K562 (cell line): ENCODE results near the gene OPN5. TPM values are rescaled to one million over a fixed set of nuclear protein-coding genes. Genes with fewer than 3 reads are reported as not detected.
A peak's percentile ranks its signal among the peaks of the same experiment; 100 is the strongest.

ENCODE experiments used
- ATAC-seq: fragments of 200-7000 bp; cut with Tn5 transposase; 3 replicates; pipeline ENCODE4 v1.9.1; 2020; ENCODE audit warnings: moderate library complexity
- BruUV-seq: library from RNA; stranded (reverse); fragments of 400-500 nt; replicated peaks from 2 replicates; lab custom pipeline; 2021; lab: Mats Ljungman, UMichigan
- CTCF ChIA-PET: fragments of 300-600 bp; formaldehyde crosslinking; extraction: SDS; loops from one replicate; lab custom pipeline; 2021; ENCODE audit warnings: low intra/inter-chr PET ratio; lab: Yijun Ruan, JAX
- POLR2A ChIA-PET: fragments of 300-600, 350-650 bp; sonication (Branson Sonifier 250); formaldehyde crosslinking; extraction: SDS; loops from one replicate; lab custom pipeline; 2021; ENCODE audit warnings: antibody characterized with exemption, inconsistent platforms; lab: Yijun Ruan, JAX
- DNase-seq, 4 experiments: peaks; one replicate each; pipeline versions ENCODE4 v3.0.0 to v3.0.0-alpha.2; 2011 to 2018; ENCODE audit warnings: low spot score in 3 of 4, mixed read lengths in 3 of 4; ENCODE audit errors: extremely low read depth in 1 of 4
- FAIRE-seq: peaks from 2 replicates; lab custom pipeline; 2011; peaks lifted over from hg19 to GRCh38; lab: Jason Lieb, UNC
- H2AFZ ChIP-seq: 2 replicates; pipeline ENCODE4 v1.6.0; 2011; ENCODE audit warnings: low read depth, low read length, control low read depth, inconsistent platforms
- H3K27ac ChIP-seq: fragments of 200-600 bp; 3 replicates; pipeline ENCODE4 v1.8.0; 2011; ENCODE audit warnings: low read depth, mild to moderate bottlenecking, control low read depth, inconsistent platforms, low read length, moderate library complexity, mixed read lengths; ENCODE audit errors: extremely low read depth
- H3K27me3 ChIP-seq, 2 experiments: fragments of 300-600 bp in 1 of 2; 2 replicates in 1 of 2; 3 replicates in 1 of 2; pipeline versions ENCODE4 v1.6.0 to v1.8.0; 2011; ENCODE audit warnings: inconsistent platforms in 2 of 2, low read length in 2 of 2, mild to moderate bottlenecking in 1 of 2, mixed read lengths in 1 of 2, moderate library complexity in 1 of 2; ENCODE audit not compliant: control insufficient read depth in 2 of 2, insufficient read depth in 2 of 2
- H3K36me3 ChIP-seq: fragments of 300-600 bp; 3 replicates; pipeline ENCODE4 v1.8.0; 2011; ENCODE audit warnings: mild to moderate bottlenecking, low read length, inconsistent platforms; ENCODE audit not compliant: control insufficient read depth, insufficient read depth
- H3K4me1 ChIP-seq, 2 experiments: fragments of 200-600 bp in 1 of 2; replicated peaks in 1 of 2; 2 replicates in 1 of 2; 3 replicates in 1 of 2; pipeline versions ENCODE4 v1.5.1 to v1.8.0; 2011; ENCODE audit warnings: inconsistent platforms in 2 of 2, low read length in 2 of 2, mild to moderate bottlenecking in 1 of 2, mixed read lengths in 1 of 2, moderate library complexity in 1 of 2; ENCODE audit not compliant: control insufficient read depth in 2 of 2, insufficient read depth in 2 of 2
- H3K4me2 ChIP-seq: 2 replicates; pipeline ENCODE4 v1.6.1; 2011; ENCODE audit warnings: low read length, control low read depth, inconsistent platforms, mixed read lengths; ENCODE audit not compliant: insufficient read depth
- H3K4me3 ChIP-seq: fragments of 200-600 bp; sonication (generic), shearing (Covaris generic); 2 replicates; pipeline ENCODE4 v1.5.1; 2016; ENCODE audit warnings: control low read depth, inconsistent platforms
- H3K79me2 ChIP-seq: fragments of 200-600 bp; 3 replicates; pipeline ENCODE4 v1.8.0; 2011; ENCODE audit warnings: low read length, inconsistent platforms; ENCODE audit not compliant: control insufficient read depth, insufficient read depth
- H3K9ac ChIP-seq, 2 experiments: 2 replicates each; pipeline versions ENCODE4 v1.6.0 to v1.6.1; 2011; ENCODE audit warnings: low read depth in 2 of 2, low read length in 2 of 2, control low read depth in 1 of 2, inconsistent platforms in 1 of 2, mild to moderate bottlenecking in 1 of 2, mixed read lengths in 1 of 2; ENCODE audit not compliant: insufficient read depth in 1 of 2
- H3K9me1 ChIP-seq: one replicate; pipeline ENCODE4 v1.6.0; 2011; ENCODE audit warnings: inconsistent platforms, mild to moderate bottlenecking, low read length, moderate library complexity; ENCODE audit not compliant: control insufficient read depth, insufficient read depth
- H3K9me3 ChIP-seq: replicated peaks from 2 replicates; pipeline ENCODE4 v1.5.1; 2011; ENCODE audit warnings: low read depth, low read length, inconsistent platforms; ENCODE audit not compliant: control insufficient read depth, insufficient read depth
- H4K20me1 ChIP-seq: replicated peaks from 2 replicates; pipeline ENCODE4 v1.6.1; 2011; ENCODE audit warnings: low read length, inconsistent platforms, mixed read lengths; ENCODE audit not compliant: control insufficient read depth, insufficient read depth
- HOMEZ ChIP-seq: fragments of 250-450 bp; sonication (Bioruptor Pico); IDR thresholded peaks from 2 replicates; pipeline ENCODE4 v1.4.0; 2020; ENCODE audit warnings: mild to moderate bottlenecking, moderate library complexity
- MYNN ChIP-seq, 2 experiments: sonication (generic); formaldehyde crosslinking in 1 of 2; IDR thresholded peaks; 2 replicates each; pipeline versions ENCODE4 v1.5.0 to v1.6.1; 2016 to 2020; ENCODE audit warnings: antibody characterized with exemption in 1 of 2, missing genetic modification reagents in 1 of 2
- NFE2L1 ChIP-seq: fragments of 450-650 bp; IDR thresholded peaks from 2 replicates; pipeline ENCODE4 v1.6.1; 2016; ENCODE audit warnings: missing genetic modification characterization, low read depth, mild to moderate bottlenecking, missing compliant biosample characterization, moderate library complexity, borderline replicate concordance
- STAT6 ChIP-seq: sonication (generic); formaldehyde crosslinking; IDR thresholded peaks from 2 replicates; pipeline ENCODE4 v1.8.1; 2023; ENCODE audit warnings: mild to moderate bottlenecking, missing genetic modification reagents
- TSHZ1 ChIP-seq: fragments of 250-450 bp; sonication (Bioruptor Pico); IDR thresholded peaks from 2 replicates; pipeline ENCODE4 v1.4.0; 2020; ENCODE audit warnings: mild to moderate bottlenecking, moderate library complexity
- U2AF2 ChIP-seq: fragments of 200-400 bp; formaldehyde crosslinking; optimal IDR thresholded peaks from 2 replicates; pipeline ENCODE3; 2017; ENCODE audit warnings: low read depth, mild to moderate bottlenecking, low read length
- ZNF316 ChIP-seq: fragments of 450-650 bp; IDR thresholded peaks from 2 replicates; pipeline ENCODE4 v1.6.1; 2016
- WGBS: fragments of 100-300 bp; shearing (Covaris generic); methylation state at CpG from one replicate; pipeline ENCODE4 v1.1.6; 2016; ENCODE audit warnings: low coverage, mixed read lengths; ENCODE audit not compliant: insufficient coverage; ENCODE audit errors: missing lambda C conversion rate; 5-methylcytosine and 5-hydroxymethylcytosine counted together
- in situ Hi-C: fragments of 300-500 bp; cut with MboI; formaldehyde crosslinking; loops from 4 replicates; pipeline ENCODE4 v1.15.0; 2018; ENCODE audit warnings: inconsistent platforms, mixed read lengths
- intact Hi-C: fragments of 100-400 bp; cut with micrococcal nuclease; formaldehyde crosslinking; loops from 2 replicates; pipeline ENCODE4 v1.14.2; 2022
- polyA plus RNA-seq, 8 experiments: library from polyadenylated mRNA; depleted of rRNA in 4 of 8; stranded (reverse) in 5 of 8; unstranded in 3 of 8; fragments of >200 nt; fragmentation: Nextera tagmentation in 2 of 8; fragmentation: Illumina TruSeq in 1 of 8; extraction: Ambion mirVana in 2 of 8; extraction: Trizol in 1 of 8; gene quantifications; 2 replicates each; pipeline versions ENCODE4 v1.2.1 to v1.2.3, GENCODE V29; 2011 to 2014; ENCODE audit warnings: inconsistent platforms in 1 of 8, missing spikeins in 1 of 8
- total RNA-seq, 7 experiments: library from RNA; depleted of rRNA in 6 of 7; stranded (reverse); fragments of >200 nt in 6 of 7; fragmentation: Illumina TruSeq in 2 of 7; extraction: Trizol in 2 of 7; gene quantifications; 2 replicates each; pipeline versions ENCODE4 v1.2.1 to v1.2.3, GENCODE V29; 2011 to 2021; ENCODE audit warnings: low replicate concordance in 1 of 7

The OPN5 gene
- total and polyA plus RNA-seq, 9 of the 15 experiments (the other 6 are each of a cell fraction or from before 2014, with no cell fraction given) = not detected

GRCh38 chr6:47749757-47750156, 32.1 kb upstream of the OPN5 start:
- Histone ChIP-seq H3K4me3 (no peak overlapping the region), H3K36me3 (no peaks in the 10 kb centered on the region), H3K9me3 (no peaks in the 10 kb centered on the region), H3K9ac (no peak overlapping the region), H3K4me2 (no peak overlapping the region), H3K9me1 (no peaks in the 10 kb centered on the region), H4K20me1 (no peaks in the 10 kb centered on the region), H3K79me2 (no peaks in the 10 kb centered on the region), H3K27ac (no peak overlapping the region), H2AFZ (no peak overlapping the region), H3K27me3 (no peaks in the 10 kb centered on the region), H3K4me1 (no peaks in the 10 kb centered on the region)
- DNase-seq = no peak
- CTCF ChIA-PET = no interaction called here
- in situ Hi-C loops (no loop called here), intact Hi-C loops (no loop called here)
- no TSS peak for BruUV-seq
- POLR2A ChIA-PET = no interaction called here
- WGBS = 0% methylated on average over 1 of the region's 1 CpG
- TF ChIP-seq MYNN (IDR thresholded peaks at IDR 0.05) = no peak
- TF ChIP-seq MYNN (CRISPR knock-in tag; IDR thresholded peaks at IDR 0.05) = no peak
- peak; percentile 5; the same call in 1 of the 2 replicates for TF ChIP-seq ZNF316
- no peak for FAIRE-seq
- ATAC-seq = no peak

GRCh38 chr6:47752801-47753200, 29.0 kb upstream of the OPN5 start:
- no peak for FAIRE-seq
- H2AFZ ChIP-seq = no peak overlapping the region
- TF ChIP-seq STAT6 (no peak), U2AF2 (no peak), NFE2L1 (no peak), HOMEZ (CRISPR knock-in tag) (no peak), TSHZ1 (no peak)

More at GRCh38 chr6:47752801-47753200, 29.0 kb upstream of the OPN5 start:
- Histone ChIP-seq H3K4me3 (no peak overlapping the region), H3K9ac (no peak overlapping the region), H3K9me3 (no peaks in the 10 kb centered on the region), H3K27me3 (no peaks in the 10 kb centered on the region), H3K4me2 (no peak overlapping the region), H3K36me3 (no peaks in the 10 kb centered on the region), H3K27ac (no peak overlapping the region), H3K79me2 (no peaks in the 10 kb centered on the region), H3K9me1 (no peaks in the 10 kb centered on the region), H4K20me1 (no peaks in the 10 kb centered on the region), H3K4me1 (no peaks in the 10 kb centered on the region)
- intact Hi-C loops = no loop called here
- DNase-seq = no peak
- no TSS peak for BruUV-seq
- ATAC-seq = no peak
- POLR2A ChIA-PET = no interaction called here
- WGBS = 5% methylated on average over 1 of the region's 1 CpG
- CTCF ChIA-PET = no interaction called here
- in situ Hi-C loops = no loop called here
